ENCODE measurements around the gene EXOSC2.
"Not testable (repeated sequence)": the region's sequence is repeated elsewhere in the genome, so short reads cannot be mapped to it uniquely, and the experiment has no call there.

Gene EXOSC2

GRCh38 chr9:130668659-130669058 lies 24.9 kb upstream of the EXOSC2 start:
- DNase-seq = no peak

GRCh38 chr9:130669965-130670364 lies 23.6 kb upstream of the EXOSC2 start:
- DNase-seq = no peak

- DNase-seq = no peak
Observed at GRCh38 chr9:130670644-130671043, 22.9 kb upstream of the EXOSC2 start.

- no peak for DNase-seq
Observed at GRCh38 chr9:130672466-130672865, 21.1 kb upstream of the EXOSC2 start.

GRCh38 chr9:130672933-130673615 lies 20.5 kb upstream of the EXOSC2 start:
- no peak for DNase-seq

GRCh38 chr9:130675396-130675795 lies 18.2 kb upstream of the EXOSC2 start:
- no peak for DNase-seq

- DNase-seq = no peak
Observed at GRCh38 chr9:130677252-130677651, 16.3 kb upstream of the EXOSC2 start.

GRCh38 chr9:130680836-130681768 lies 12.5 kb upstream of the EXOSC2 start:
- DNase-seq = peak; percentile 77

- DNase-seq = no peak
Observed at GRCh38 chr9:130681769-130682420, 11.7 kb upstream of the EXOSC2 start.

GRCh38 chr9:130682421-130683121 lies 11.0 kb upstream of the EXOSC2 start:
- peak; percentile 48 for DNase-seq

- DNase-seq = no peak
Observed at GRCh38 chr9:130685104-130685503, 8.5 kb upstream of the EXOSC2 start.

- DNase-seq = not testable (repeated sequence)
Observed at GRCh38 chr9:130685945-130686344, 7.6 kb upstream of the EXOSC2 start.

GRCh38 chr9:130687615-130688014 lies 6.0 kb upstream of the EXOSC2 start:
- no peak for DNase-seq

GRCh38 chr9:130688072-130688471 lies 5.5 kb upstream of the EXOSC2 start:
- no peak for DNase-seq

GRCh38 chr9:130689572-130689936 lies 4.0 kb upstream of the EXOSC2 start:
- DNase-seq = no peak

- DNase-seq = no peak
Observed at GRCh38 chr9:130689937-130690700, 3.5 kb upstream of the EXOSC2 start.

- DNase-seq = no peak
Observed at GRCh38 chr9:130692321-130692720, 1.3 kb upstream of the EXOSC2 start.

GRCh38 chr9:130693101-130693425 lies 517 bp upstream of the EXOSC2 start:
- DNase-seq = no peak

GRCh38 chr9:130694205-130694604 lies 625 bp downstream of the EXOSC2 start:
- DNase-seq = no peak

GRCh38 chr9:130696139-130696650 lies 2.6 kb downstream of the EXOSC2 start:
- no peak for DNase-seq

- no peak for DNase-seq
Observed at GRCh38 chr9:130696996-130697395, 3.4 kb downstream of the EXOSC2 start.

- DNase-seq = no peak
Observed at GRCh38 chr9:130698514-130698913, 4.9 kb downstream of the EXOSC2 start.
